Measurements from ENCODE around the gene FADS1.

Gene FADS1

GRCh38 chr11:61771985-61772455 lies 44.8 kb downstream of the FADS1 start:
- Histone ChIP-seq H3K27me3 (ENCODE audit: insufficient read depth, poor library complexity, severe bottlenecking) (no peaks in the 10 kb centered on the region), H3K27ac (replicated peaks) (peak overlapping the region; percentile 60), H3K4me3 (replicated peaks; ENCODE audit: insufficient read depth, low read length) (no peak overlapping the region)
- no peak for DNase-seq (ENCODE audit: low read depth in 1 of 2, low spot score in 1 of 2)
- TF ChIP-seq CTCF (IDR thresholded peaks at IDR 0.05; ENCODE audit: insufficient read depth, low read length) (no peak), REST (IDR thresholded peaks at IDR 0.05; ENCODE audit: insufficient replicate concordance, low read depth) (no peak)

- Histone ChIP-seq H3K27ac (replicated peaks) (no peak overlapping the region), H3K4me3 (replicated peaks; ENCODE audit: insufficient read depth, low read length) (no peak overlapping the region), H3K27me3 (ENCODE audit: insufficient read depth, poor library complexity, severe bottlenecking) (no peaks in the 10 kb centered on the region)
- no peak for TF ChIP-seq CTCF (IDR thresholded peaks at IDR 0.05; ENCODE audit: insufficient read depth, low read length)
- no peak for TF ChIP-seq GABPA (IDR thresholded peaks at IDR 0.05; ENCODE audit: low read depth)
- no peak for TF ChIP-seq REST (IDR thresholded peaks at IDR 0.05; ENCODE audit: insufficient replicate concordance, low read depth)
- no peak for TF ChIP-seq POLR2AphosphoS5 (IDR thresholded peaks at IDR 0.05; ENCODE audit: low read depth)
- TF ChIP-seq SPI1 (IDR thresholded peaks at IDR 0.05; ENCODE audit: borderline replicate concordance, low read depth): no peak
- DNase-seq (ENCODE audit: low read depth in 1 of 2, low spot score in 1 of 2): no peak
Measured at GRCh38 chr11:61771195-61771894, 45.5 kb downstream of the FADS1 start.

GRCh38 chr11:61769946-61770683 lies 46.7 kb downstream of the FADS1 start:
- DNase-seq (ENCODE audit: low read depth in 1 of 2, low spot score in 1 of 2): no peak
- Histone ChIP-seq H3K27me3 (ENCODE audit: insufficient read depth, poor library complexity, severe bottlenecking) (no peaks in the 10 kb centered on the region), H3K4me3 (replicated peaks; ENCODE audit: insufficient read depth, low read length) (no peak overlapping the region), H3K27ac (replicated peaks) (no peak overlapping the region)
- TF ChIP-seq REST (IDR thresholded peaks at IDR 0.05; ENCODE audit: insufficient replicate concordance, low read depth) (no peak), POLR2AphosphoS5 (IDR thresholded peaks at IDR 0.05; ENCODE audit: low read depth) (no peak), SPI1 (IDR thresholded peaks at IDR 0.05; ENCODE audit: borderline replicate concordance, low read depth) (no peak), CTCF (IDR thresholded peaks at IDR 0.05; ENCODE audit: insufficient read depth, low read length) (no peak), GABPA (IDR thresholded peaks at IDR 0.05; ENCODE audit: low read depth) (no peak)

All from HL-60 (cell line).